ENCODE results near the gene PTPN9.

DNA sequence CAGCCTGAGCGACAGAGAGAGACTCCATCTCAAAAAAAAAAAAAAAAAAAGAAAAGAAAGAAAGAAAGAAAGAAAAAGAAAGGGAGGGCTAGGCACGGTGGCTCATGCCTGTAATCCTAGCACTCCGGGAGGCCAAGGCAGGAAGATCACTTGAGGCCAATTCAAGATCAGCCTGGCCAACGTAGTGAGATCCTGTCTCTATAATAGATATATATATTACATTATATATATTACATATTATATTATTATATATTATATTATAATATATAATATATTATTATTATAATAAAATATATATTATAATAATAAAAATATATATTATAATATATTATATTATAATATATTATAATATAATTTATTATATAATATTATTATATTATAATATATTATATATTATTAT lies 48.9 kb downstream of the PTPN9 start:
- no peak for TF ChIP-seq POLR2AphosphoS5 (IDR thresholded peaks at IDR 0.05)
- TF ChIP-seq POLR2A (IDR thresholded peaks at IDR 0.05): no peak
- TF ChIP-seq, protein P1, sequence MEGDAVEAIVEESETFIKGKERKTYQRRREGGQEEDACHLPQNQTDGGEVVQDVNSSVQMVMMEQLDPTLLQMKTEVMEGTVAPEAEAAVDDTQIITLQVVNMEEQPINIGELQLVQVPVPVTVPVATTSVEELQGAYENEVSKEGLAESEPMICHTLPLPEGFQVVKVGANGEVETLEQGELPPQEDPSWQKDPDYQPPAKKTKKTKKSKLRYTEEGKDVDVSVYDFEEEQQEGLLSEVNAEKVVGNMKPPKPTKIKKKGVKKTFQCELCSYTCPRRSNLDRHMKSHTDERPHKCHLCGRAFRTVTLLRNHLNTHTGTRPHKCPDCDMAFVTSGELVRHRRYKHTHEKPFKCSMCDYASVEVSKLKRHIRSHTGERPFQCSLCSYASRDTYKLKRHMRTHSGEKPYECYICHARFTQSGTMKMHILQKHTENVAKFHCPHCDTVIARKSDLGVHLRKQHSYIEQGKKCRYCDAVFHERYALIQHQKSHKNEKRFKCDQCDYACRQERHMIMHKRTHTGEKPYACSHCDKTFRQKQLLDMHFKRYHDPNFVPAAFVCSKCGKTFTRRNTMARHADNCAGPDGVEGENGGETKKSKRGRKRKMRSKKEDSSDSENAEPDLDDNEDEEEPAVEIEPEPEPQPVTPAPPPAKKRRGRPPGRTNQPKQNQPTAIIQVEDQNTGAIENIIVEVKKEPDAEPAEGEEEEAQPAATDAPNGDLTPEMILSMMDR (IDR thresholded peaks at IDR 0.05): no peak

Measured in suprapubic skin (tissue), 4 donors.